Fibroblast of the conjunctiva (primary cell): ENCODE results near the gene MSRB1.
A peak's percentile ranks its signal among the peaks of the same experiment; 100 is the strongest.
"Not testable (repeated sequence)": the region's sequence is repeated elsewhere in the genome, so short reads cannot be mapped to it uniquely, and the experiment has no call there.

Experiments used
- DNase-seq: peaks from one replicate; pipeline ENCODE4 v3.0.0-alpha.2; 2010; ENCODE audit warnings: low read depth

Gene MSRB1

DNA sequence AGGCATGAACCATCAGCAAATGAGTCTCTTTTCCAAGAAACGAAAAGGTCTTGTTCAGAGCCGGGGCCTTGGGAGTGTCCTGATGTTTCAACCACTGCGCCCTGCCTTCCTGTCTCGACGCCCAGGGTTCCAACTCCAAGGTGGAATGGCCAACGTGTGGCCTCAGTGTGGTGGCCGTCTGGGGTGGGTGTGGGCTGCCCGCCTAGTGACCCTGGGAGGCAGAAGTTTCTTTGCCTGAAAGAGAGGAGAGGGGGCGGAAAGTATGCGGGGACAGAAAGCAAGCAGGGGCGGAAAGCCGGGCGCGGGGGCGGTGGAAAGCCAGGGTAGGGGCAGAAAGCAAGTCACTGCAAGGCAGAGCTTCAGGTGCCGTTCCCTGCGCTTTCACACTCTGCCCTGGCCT lies 4.1 kb downstream of the MSRB1 start:
- DNase-seq: no peak

DNA sequence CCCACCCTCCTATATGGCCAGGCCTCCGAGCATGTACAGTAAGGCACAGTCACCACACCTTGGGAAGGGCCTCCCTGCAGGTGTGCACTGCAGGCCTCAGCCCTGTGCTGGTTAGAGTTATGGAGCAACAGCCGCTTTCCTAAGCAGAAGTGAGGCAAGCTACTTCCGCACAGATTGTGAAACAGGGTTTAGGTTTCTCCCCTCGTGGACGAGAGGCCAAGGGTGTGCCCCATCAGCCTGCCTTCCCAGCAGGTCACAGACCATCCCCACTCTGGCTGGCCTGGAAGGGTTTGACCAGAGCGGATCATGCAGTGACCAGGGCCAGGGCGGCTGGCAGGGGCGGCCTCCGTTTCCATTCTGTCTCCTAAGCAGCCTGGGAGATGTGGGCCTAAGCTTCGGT lies 4.7 kb downstream of the MSRB1 start:
- no peak for DNase-seq

DNA sequence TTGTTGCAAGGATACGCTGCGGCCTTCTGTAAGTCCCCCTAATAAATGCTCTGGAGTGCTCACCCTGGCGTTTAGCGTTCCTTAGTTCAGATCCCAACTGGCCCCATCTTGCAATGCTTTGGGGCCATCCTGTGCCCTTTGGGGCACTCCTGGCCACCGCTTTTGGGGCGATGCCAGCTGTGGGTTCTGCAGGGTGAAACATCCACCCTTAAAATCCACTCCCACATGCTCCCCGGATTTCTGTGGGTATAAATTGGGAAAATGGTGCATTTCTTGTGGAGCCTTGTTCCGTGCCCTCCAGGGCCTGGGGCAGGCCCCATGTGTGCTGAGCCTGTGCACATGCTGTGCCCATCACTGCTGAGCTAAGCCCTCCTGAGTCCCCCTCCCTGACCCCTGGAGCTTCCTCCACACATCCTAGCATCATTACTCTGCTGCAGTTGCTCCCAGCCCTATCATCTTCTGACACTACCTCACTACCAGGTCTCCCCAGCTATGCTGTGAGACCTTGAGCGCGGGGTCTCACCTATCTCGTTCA lies 6.0 kb downstream of the MSRB1 start:
- DNase-seq: no peak

DNA sequence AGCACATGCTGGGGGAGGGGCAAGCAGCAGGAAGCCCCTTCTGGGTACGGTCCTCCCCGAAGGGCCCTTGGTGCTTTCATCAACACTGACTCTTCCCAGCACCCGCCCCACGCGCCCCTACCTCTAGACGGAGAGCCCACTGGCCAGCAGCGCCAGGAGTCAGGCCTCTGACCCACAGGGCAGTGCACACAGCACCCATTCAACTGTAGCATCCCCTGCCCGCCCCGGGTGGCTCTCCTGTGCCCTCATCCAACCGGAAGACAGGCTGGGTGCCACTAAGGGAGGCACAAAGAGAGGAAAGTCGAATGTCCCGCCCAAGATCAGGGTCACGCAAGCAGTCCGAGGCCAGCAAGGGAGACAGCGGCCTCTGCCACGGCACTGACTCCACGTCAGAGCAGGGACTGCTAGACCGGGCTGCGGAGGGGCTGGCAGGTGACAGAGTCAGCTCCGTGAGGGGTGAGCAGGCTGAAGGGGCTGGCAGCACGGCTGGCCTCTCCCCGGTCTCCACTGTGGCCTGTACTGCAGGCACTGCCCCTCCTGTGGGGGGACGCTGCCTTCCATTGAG lies 9.8 kb downstream of the MSRB1 start:
- DNase-seq: no peak

GRCh38 chr16:1932050-1933028 lies 10.7 kb downstream of the MSRB1 start:
- no peak for DNase-seq

DNA sequence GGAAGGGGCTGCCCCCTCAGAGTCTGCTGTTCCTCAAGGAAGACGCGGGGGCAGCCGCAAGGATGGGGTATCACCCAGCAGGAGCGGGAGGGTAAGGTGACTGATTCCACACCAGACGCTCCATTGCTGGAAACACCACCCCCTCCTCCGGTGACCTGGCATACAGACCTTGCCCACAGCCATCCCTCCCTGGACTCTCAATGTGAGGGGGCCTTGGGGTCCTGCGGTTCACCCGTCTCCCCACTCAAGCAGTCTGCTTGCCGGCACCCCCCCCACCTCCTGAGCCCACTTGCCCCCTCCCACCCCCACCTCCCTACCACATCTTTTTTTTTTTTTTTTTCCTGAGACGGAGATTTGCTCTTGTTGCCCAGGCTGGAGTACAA lies 12.7 kb downstream of the MSRB1 start:
- DNase-seq: no peak

GRCh38 chr16:1929578-1930337 lies 13.2 kb downstream of the MSRB1 start:
- peak; percentile 60 for DNase-seq

DNA sequence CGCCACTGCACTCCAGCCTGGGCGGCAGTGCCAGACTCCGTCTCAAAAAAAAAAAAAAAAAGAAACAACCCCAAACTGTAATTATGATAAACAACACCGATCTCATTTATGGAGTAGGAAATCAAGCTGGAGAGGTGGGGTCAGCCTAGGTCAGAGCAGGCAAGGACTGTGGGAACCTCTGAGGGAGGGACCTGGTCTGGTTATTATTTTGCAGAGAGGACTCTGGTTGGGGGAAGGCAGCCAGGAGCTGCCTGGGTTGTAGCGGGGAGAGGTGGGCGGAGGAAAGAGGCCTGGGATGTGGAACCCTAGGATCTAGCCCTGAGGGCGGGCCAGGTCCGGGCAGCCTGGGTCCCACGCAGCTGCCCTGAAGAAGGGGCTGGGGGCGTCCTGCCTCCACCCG lies 13.9 kb downstream of the MSRB1 start:
- no peak for DNase-seq

GRCh38 chr16:1926271-1926670 lies 16.7 kb downstream of the MSRB1 start:
- DNase-seq: no peak

DNA sequence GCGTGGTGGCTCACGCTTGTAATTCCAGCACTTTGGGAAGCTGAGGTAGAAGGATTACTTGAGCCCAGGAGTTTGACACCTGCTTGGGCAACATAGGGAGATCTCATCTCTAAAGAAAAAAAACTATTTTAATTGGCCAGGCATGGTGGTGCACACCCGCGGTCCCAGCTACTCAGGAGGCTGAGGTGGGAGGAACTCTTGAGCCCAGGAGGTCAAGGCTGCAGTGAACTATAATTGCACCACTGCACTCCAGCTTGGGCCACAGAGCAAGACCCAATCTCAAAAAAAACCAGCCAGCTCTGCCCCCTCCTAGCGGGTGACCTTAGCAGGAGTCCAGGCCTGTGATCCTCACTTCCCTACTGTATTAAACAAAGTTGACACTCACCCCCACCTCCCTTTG lies 18.9 kb downstream of the MSRB1 start:
- DNase-seq: no peak

DNA sequence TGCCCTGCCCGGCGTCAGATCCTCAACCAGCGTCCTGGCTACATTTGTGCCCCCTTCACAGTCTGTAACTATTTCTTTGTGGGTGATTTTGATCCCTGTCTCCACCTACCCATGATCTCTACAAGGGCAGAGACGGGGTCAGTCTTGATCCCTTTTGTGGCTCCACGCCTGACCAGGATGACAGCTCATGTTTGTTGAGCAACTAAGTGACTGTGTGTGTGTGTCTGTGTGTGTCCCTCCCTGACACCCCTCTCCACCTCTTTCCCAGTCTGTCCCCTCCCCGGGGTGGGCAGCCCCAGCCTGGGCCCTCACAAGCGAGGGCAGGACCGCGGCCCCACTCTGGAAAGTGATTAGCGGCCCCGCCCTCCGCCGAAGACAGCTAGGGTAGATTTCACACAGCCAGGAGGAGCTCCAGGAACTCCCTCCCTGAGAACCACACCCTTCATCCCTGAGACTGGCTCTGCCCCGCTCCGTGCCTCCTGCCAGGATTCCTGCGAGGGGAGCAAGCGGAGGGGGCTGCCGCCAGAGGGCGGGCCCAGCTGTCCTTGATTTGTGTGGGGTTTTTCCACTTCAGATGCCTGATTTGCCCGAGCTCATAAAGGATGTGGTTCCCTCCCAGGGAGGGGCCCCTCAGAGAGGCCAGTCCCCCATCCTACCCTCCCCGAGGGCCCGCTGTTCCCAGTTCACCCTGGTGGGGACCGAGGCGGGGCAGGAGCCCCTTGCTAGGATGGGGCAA lies 19.5 kb downstream of the MSRB1 start:
- DNase-seq: peak; percentile 30

DNA sequence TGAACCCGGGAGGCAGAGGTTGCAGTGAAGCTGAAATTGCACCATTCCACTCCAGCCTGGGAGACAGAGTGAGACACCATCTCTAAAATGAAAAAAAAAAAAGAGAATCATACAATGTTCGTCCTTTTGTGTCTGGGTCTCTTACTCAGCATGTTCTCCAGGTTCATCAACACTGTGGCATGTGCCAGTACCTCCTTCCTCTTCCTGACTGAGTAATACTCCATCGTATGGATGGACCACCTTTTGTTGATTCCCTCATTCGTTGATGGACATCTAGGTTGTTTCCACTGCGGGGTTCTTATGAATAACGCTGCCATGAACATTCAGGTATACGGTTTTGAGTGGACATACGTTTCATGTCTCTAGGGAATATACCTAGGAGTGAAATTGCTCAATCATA lies 20.6 kb downstream of the MSRB1 start:
- DNase-seq: no peak

GRCh38 chr16:1920727-1921171 lies 22.2 kb downstream of the MSRB1 start:
- DNase-seq: no peak

GRCh38 chr16:1920122-1920521 lies 22.9 kb downstream of the MSRB1 start:
- not testable (repeated sequence) for DNase-seq

DNA sequence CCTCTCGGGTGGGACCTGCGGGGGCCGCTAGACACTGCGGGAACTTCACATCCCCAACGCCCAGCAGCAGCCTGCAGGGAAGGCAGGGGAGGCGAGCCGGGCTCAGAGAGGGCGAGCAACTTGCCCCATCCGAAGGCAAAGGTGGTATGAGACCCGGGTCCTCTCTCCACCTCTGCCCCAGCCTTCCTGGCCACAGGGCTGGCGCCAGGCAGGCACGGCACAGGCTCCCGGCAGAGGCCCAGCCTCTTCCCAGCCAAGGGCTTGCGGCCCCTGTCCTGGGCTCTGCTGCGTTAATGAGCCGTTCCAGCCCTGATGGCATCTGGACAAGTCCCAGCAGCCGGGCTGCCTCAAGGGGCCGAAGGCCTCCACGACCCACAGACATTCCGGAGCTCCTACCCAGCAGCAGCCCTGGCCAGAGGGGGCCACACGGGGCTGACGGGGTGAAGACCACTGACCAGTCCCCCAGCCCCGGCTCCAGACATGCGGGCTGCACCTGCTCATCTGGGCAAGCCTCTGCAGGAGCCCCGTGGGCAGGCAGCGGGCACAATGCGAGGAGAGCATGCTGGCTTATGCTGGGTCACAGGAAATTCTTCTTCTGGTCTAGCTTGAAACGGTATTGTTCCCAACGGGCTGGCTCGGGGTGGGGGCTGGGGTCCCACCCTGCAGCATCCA lies 23.5 kb downstream of the MSRB1 start:
- no peak for DNase-seq

- no peak for DNase-seq
Observed at GRCh38 chr16:1918351-1919326, 24.4 kb downstream of the MSRB1 start, which contains the start of gene HS3ST6. Gene HS3ST6 (minus strand): TSS chr16:1918415. CDS start chr16:1918323, 92 bp downstream.

DNA sequence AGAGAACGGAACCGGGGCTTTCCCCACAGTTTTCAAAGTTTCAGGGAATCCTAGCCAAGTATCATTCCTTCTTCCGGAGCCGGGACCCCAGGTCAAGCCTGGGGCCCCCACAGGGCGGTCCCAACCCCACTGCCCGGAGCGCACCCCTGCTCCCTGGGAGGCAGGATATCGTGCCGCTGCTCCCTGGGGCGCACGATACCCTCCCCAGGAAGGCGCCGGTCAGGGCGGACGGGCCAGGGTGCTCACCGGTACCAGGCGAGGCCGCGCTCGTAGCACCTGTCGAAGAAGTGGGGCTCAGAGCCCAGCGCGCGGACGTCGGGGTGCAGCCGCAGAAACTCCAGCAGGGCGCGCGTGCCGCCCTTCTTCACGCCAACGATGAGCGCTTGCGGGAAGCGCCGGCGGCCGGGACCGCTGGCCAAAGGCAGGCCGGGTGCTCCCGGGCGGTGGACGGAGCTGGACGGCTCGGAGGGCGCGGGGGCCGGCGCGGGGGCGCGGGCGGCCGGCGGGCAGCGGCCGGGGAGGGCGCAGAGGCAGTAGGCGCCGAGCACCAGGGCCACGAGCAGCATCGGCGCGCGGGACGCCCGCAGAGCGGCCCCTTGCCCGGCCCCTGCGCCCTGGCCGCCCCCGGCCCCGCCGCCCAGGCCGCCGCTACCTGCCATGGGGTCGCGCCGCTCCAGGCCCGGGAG lies 25.2 kb downstream of the MSRB1 start:
- DNase-seq: no peak

- DNase-seq: no peak
Observed at GRCh38 chr16:1917056-1917664, 25.8 kb downstream of the MSRB1 start.

- DNase-seq: no peak
Observed at GRCh38 chr16:1916640-1916990, 26.4 kb downstream of the MSRB1 start.
